ENCODE results near the gene FAM222B.
A peak's percentile ranks its signal among the peaks of the same experiment; 100 is the strongest.
"Not testable (repeated sequence)": the region's sequence is repeated elsewhere in the genome, so short reads cannot be mapped to it uniquely, and the experiment has no call there.

The FAM222B gene

GRCh38 chr17:28842282-28843012, at the start of gene FAM222B:
TSS of gene FAM222B (minus strand) at chr17:28842790. CDS start at chr17:28766667, 76,123 bp downstream.
- peak; percentile 75 for DNase-seq

GRCh38 chr17:28892024-28892423, 49.4 kb upstream of the FAM222B start:
- no peak for DNase-seq

- no peak for DNase-seq
These were observed 48.6 kb upstream of the FAM222B start for GRCh38 chr17:28891201-28891600.

GRCh38 chr17:28889996-28890395, 47.4 kb upstream of the FAM222B start:
- DNase-seq: no peak

- no peak for DNase-seq
These were observed 46.2 kb upstream of the FAM222B start for GRCh38 chr17:28888832-28889231.

- no peak for DNase-seq
These were observed 45.4 kb upstream of the FAM222B start for GRCh38 chr17:28887871-28888471.

- no peak for DNase-seq
These were observed 43.4 kb upstream of the FAM222B start for GRCh38 chr17:28885951-28886350.

GRCh38 chr17:28885363-28885762, 42.8 kb upstream of the FAM222B start:
- no peak for DNase-seq

- DNase-seq: no peak
These were observed 41.5 kb upstream of the FAM222B start for GRCh38 chr17:28883967-28884702.

- DNase-seq: no peak
These were observed 39.7 kb upstream of the FAM222B start for GRCh38 chr17:28882154-28882895.

GRCh38 chr17:28881533-28882056, 39.0 kb upstream of the FAM222B start:
- no peak for DNase-seq

- no peak for DNase-seq
These were observed 38.0 kb upstream of the FAM222B start for GRCh38 chr17:28880572-28880945.

- DNase-seq: no peak
These were observed 37.4 kb upstream of the FAM222B start for GRCh38 chr17:28879886-28880571.

GRCh38 chr17:28878981-28879380, 36.4 kb upstream of the FAM222B start:
- no peak for DNase-seq

- no peak for DNase-seq
These were observed 35.7 kb upstream of the FAM222B start for GRCh38 chr17:28878158-28878910.

GRCh38 chr17:28877150-28877711, 34.6 kb upstream of the FAM222B start:
- not testable (repeated sequence) for DNase-seq

- DNase-seq: no peak
These were observed 33.4 kb upstream of the FAM222B start for GRCh38 chr17:28875848-28876550.

GRCh38 chr17:28874750-28875149, 32.2 kb upstream of the FAM222B start:
- DNase-seq: no peak

GRCh38 chr17:28873839-28874238, 31.2 kb upstream of the FAM222B start:
- DNase-seq: no peak

- DNase-seq: no peak
These were observed 28.5 kb upstream of the FAM222B start for GRCh38 chr17:28871056-28871579.

Measured in NCI-H1694 (cell line).